KBM-7 (cell line): ENCODE measurements around the gene TESK1.
"Not testable (repeated sequence)": the region's sequence is repeated elsewhere in the genome, so short reads cannot be mapped to it uniquely, and the experiment has no call there.

ENCODE experiments used
- DNase-seq: peaks from one replicate; pipeline ENCODE4 v3.0.0-alpha.2; 2015
- in situ Hi-C: fragments of 300-500 bp; cut with MboI; formaldehyde crosslinking; loops from 2 replicates; pipeline ENCODE4 v1.14.3; 2020; ENCODE audit warnings: low sequenced_read_pairs, low pct_unique_long_range_greater_than_20kb, mixed read lengths

The TESK1 gene

DNA sequence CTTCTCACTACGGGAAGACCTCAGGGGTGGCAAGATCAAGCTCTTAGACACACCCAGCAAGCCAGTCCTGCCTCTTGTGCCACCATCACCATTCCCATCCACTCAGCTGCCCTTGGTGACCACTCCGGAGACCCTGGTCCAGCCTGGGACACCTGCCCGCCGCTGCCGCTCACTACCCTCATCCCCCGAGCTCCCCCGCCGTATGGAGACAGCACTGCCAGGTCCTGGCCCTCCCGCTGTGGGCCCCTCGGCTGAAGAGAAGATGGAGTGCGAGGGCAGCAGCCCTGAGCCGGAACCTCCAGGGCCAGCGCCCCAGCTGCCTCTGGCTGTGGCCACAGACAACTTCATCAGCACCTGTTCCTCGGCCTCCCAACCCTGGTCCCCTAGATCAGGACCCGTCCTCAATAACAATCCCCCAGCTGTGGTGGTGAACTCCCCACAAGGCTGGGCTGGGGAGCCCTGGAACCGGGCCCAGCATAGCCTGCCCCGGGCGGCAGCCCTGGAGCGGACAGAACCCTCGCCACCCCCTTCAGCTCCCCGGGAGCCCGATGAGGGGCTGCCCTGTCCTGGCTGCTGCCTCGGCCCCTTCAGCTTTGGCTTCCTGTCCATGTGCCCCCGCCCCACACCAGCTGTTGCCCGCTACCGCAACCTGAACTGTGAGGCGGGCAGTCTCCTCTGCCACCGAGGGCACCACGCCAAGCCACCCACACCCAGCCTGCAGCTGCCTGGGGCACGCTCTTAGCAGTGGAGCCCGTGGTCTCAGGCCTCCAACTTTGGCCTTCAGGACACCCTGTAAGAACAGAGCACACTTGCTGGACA lies 4.1 kb downstream of the TESK1 start:
- no peak for DNase-seq
- in situ Hi-C loops, result no loop called here

DNA sequence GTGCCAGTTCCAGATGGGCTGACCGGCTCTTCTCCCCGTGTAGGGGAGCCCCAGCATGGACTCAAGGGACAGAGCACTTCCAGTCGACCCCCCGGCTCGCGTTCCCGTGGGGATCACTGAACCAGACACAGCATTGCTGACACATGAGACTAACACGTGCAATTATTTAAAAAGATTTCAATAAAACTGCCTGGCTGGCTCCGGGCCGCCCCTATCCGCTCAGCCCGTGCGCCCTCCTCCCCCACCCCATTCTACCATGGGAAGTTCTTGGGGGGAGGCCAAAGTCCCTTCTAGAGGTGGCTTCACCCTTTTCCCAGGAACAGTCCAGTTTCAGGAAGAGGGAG lies 4.7 kb downstream of the TESK1 start:
- in situ Hi-C loops, result no loop called here
- no peak for DNase-seq

DNA sequence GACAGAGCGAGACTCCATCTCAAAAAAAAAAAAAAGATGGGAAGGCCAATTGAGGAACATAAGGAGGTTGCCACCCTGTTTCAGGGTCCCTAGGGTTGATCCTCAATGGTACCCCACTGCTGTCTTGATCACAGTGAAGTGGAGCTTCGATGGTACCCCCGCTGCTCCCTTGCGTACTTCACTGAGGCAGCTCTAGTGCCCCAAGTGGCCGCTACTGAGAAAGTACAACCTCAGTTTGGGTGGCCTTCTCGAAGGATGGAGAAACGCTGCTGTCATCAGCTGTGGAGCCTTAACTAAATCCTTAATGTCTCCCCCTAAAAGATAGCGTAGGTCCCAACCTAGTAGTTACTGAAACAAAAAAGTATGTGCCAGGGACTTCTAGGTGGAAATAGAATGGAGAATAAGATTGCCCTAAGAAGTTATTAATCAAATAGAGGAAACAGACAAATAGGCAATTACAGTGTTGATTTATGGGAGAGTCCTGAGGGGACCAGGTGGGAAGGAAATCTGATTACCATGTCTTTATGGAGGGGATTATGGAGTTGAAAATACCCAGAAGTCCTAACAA lies 6.3 kb downstream of the TESK1 start:
- DNase-seq, result peak; percentile 49
- in situ Hi-C loops, result no loop called here

DNA sequence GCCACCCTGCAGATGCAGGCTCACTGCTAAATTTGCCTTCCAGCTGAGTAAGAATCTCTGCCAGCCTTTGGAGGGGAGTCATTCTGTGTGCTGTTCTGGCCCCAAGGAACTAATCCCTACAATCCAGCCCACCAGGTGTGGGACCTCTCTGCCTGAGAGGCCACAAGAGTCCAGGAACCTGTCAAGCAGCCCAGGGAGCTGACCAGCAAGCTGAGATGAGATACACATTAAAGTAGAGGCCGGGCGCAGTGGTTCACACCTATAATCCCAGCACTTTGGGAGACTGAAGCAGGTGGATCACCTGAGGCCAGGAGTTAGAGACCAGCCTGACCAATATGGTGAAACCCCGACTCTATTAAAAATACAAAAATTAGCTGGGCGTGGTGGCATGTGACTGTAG lies 7.0 kb downstream of the TESK1 start:
- in situ Hi-C loops, result not testable (repeated sequence)

DNA sequence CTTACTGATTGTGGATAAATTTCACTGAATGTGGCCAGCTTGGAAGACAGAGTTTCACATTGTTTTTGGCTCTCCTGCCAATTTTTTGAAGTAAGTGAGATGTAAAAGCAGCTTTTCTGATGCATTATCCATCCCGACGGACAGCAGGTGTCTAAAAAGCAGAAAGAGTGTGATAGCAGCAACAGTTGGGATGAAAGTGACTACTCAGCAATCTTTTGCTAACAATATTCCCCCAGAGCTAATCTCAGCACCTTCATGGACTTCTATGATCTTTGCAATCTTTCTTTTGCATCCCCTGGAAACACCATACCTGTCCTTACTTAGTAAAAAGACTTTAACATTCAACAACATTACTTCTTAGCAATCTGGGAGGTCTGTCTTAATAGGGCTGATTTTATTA lies 7.8 kb downstream of the TESK1 start:
- DNase-seq, result no peak
- in situ Hi-C loops, result no loop called here

More for the DNA sequence above, 7.0 kb downstream of the TESK1 start:
- not testable (repeated sequence) for DNase-seq

DNA sequence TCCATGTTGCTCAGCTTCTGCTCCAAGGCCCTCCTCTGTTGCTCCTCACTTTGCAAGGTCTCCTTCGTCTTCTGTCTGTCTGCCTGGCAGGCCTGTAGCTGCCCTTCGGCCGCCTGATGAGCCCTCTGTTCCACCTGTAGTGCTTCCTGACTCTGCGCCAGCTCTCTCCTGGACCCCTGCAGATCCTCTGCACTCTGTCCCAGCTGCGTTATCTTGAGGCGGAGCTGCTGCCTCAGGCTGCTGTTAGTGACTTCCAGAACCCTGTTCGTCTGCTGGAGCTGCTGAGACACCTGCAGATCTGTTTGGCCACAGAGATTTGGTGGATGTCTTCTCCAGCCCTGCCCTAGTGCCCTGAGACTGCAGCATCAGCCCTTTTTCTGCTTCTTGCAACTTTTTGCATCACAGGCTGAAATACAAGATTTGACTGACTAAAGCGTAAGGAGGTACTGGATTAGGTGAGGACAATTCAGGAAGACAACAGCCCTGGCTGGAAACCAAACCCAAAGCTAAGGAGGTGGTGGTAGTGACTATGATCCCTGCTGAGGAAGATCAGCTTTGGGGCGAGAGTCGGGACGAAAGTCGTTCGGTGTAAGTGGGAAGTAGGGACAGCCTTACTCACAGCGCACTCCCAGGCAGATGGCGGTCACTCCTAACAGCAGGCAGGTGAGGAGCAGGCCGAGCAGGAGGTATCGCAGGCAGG lies 11.1 kb downstream of the TESK1 start:
- DNase-seq, result no peak
- in situ Hi-C loops, result no loop called here

DNA sequence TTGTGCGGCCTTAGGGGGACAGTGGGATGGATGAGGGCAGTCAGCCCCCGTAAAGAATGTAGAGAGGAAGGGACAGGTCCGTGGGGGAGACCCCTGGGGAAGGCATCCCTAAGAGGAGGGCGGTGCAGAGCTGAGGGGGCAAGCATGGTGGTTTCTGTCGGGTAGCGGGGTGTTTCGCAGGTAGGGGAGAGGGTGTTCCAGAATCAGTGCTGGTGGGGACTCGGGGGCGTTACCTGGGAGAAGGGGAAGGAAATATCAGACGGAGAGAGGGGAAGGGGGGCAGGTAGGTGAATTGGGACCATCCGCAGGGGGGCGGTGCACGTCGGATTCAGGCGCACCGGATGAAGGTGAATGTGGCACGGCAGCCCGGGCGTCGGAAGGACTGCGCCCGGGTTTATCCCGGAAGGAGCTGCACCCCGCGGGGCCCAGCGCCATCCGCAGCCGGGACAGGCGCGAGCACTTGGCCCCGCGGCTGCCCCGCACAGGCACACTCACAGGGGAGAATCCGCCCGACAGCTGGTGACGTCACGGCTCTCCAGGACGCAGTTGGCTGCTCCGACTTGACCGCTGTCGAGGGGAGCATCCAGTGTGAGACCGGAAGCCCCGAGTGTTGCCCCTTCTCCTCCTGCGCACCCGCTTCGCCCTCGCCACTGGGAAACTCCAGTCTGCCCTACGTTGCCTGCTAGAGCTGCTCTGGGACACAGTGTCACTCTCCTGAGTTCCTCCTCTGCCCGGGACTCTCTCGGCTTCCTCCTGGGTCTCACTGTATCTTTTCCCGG lies 11.8 kb downstream of the TESK1 start:
- DNase-seq, result peak; percentile 57
- in situ Hi-C loops, result no loop called here

DNA sequence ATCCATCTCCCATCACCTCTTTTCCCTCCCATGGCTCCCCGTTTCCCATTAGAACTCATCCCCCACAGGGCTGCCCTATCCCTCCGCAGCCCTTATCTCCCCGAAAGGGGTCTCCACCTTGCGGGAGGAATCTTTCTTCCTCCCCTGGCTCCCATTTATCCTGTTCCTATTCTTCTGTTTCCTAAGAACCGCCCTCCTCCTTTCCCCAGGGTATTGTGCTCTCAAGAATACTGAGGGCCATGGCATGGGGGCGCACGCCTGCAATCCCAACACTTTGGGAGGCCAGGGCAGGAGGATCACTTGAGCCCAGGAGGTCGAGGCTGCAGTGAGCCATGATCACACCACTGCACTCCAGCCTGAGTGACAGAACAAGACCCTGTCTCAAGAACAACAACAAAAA lies 12.5 kb downstream of the TESK1 start:
- in situ Hi-C loops, result no loop called here
- no peak for DNase-seq

DNA sequence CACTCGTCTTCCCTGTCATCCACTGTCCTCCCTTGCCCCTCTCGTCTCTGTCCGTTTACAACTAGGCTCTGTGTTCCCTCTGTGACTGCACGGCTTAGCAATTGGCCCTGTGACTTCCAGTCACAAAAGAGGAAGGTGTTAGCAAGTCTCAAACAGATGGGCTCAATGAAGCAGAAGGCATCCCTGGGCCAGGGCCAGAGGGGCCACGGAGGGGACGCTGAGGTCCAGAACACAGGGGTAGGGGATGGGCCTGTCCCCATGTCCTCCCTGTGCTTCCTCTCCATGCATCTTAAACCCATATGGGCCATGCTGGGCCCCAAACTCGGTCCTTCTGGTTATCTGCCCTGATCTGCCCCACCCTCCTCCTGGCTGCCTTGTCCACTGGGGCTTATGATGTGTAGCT lies 13.3 kb downstream of the TESK1 start, which contains the start of gene CD72:
CD72 (minus strand) TSS at position 89 of the 403 bp plus-strand sequence. CDS start 110 bp downstream, outside the sequence.
- DNase-seq, result peak; percentile 86
- in situ Hi-C loops, result no loop called here

DNA sequence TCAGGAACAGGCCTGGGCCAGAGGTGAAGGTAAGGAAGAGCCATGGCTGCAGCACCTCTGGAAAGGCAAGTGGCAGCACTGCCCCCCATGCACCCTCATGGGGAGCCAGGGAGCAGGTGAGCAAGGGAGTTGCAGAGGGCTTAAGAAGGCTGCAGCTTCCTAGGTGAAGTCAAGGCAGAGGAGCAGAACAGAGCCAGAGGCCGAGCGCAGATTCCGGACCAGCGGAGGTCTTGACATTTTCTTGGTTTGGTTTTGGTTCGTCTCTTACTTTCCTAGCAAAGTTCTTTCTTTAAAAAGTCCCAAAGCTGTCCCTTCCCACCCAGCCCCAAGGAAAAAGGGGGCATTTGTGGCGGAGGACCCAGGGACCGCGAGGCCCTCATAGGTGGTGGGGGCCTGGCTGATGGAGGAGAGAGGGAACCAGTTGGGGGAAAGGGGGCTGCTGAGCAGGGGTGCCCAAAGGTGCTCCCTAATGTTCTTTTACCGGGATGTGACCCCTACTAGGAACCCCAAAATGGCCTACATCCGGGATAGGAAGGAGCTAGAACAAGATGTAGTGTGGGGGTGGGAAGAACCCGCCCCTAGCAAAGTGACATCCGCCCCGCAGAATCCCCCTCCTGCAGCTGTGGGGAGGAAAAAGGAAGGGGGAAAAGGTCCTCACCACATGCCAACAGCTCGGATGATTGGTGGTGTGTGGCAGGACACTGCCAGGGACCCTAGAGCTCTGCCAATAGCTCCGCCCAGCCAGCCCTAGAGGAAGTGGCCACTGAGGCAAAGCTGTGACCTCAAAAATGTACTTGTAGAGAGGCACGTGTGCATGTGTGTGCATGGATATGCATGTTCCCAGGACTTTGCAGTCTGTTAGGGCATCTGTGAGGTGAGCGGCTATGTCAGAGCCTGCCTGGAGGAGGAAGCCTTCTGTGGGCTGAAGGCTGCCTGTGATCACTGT lies 14.1 kb downstream of the TESK1 start:
- in situ Hi-C loops, result no loop called here
- peak; percentile 93 for DNase-seq

DNA sequence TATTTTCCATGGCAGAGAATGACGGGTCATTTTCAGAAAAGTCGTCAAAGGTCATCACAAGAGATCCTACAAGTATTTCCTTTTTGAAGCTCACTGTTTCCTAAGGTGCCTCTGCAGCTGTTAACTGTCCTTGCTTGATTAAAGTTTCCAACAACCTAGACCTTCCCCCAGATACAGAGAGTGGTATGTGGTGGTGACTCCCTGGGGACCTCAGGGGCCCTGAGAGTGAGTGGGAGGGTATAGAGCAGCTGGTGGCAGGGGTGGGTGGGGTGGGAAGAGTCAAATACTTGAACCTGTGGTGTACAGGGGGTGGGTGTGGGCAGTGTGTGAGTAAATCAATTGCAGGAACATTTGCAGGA lies 14.7 kb downstream of the TESK1 start:
- in situ Hi-C loops, result no loop called here
- no peak for DNase-seq

DNA sequence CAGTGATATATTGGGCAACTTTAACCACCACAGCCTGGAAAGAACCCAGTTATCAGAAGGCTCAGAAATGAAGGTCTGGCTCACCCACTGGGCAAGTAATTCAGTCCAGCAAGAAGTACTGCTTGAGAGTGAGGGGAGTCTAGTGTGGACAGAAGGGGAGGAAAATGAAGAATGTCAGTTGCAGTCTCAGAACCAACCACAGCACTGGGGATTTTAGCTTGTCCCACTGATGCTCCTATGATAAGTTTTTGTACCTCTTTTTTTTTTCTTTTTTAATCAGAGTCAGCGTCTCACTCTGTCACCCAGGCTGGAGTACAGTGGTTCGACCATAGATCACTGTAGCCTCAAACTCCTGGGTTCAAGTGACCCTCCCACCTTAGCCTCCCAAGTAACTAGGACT lies 22.5 kb downstream of the TESK1 start:
- DNase-seq, result no peak
- in situ Hi-C loops, result no loop called here

DNA sequence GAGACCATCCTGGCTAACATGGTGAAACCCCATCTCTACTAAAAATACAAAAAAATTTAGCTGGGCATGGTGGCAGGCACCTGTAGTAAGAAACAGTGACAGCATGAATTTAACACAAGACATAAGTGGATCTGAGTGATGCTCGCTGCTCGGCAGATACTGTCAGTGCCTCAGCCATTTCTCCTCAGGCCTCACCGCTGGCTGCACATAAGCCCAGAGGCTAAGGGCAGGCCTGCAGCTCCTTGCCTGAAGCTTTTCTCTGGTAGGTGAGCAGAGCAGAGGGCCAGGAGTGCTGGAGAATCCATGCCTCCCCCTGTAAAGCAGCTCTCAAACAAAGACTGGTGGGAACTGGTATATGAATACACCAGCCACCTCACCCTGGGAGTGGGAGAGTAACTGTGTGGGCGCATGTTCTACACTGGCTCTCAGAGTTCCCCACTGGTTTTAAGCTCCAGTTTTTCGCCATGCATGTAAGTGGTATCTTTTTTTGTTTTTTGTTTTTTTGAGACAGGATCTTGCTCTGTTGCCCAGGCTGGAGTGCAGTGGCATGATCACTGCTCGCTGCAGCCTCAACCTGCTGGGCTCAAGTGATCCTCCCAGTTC lies 23.4 kb downstream of the TESK1 start:
- in situ Hi-C loops, result no loop called here
- DNase-seq, result no peak

DNA sequence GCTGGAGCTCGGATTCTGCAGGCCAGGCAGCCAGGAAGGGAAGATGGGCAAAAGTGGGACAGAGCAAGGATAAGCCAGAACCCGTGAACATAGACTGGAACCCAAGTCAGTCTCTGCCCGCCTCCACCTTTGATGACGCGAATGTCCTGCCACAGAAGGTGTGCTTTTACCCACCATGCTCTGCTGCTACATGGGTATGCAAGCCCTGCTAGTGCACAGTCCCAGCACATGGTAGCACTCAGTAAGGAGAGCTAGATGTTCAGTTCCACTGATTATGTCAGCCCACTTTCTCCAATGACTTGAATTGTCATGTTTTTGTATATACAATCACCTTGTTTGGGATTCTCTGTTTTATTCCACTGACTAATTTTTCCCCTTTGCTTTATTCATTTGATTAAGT lies 24.5 kb downstream of the TESK1 start:
- in situ Hi-C loops, result no loop called here
- DNase-seq, result no peak

DNA sequence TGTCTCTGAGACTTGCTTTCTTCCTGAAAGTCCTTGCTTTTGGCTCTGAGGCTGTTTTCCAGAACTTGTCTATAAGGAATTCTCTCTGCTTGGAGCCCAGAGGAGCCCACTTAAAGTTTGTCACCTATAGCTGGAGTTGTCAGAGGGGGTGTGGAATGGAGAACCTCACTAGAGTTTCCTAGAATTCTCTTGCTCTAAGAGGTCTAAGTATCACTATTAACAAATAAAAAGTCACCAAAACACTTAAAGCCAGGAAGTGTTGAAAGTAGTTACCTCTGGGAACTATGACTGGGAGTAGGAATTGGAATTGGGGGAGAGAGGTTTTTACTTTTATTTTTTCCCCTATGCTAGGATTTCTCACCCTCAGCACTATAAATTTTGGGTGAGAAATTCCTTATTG lies 30.7 kb downstream of the TESK1 start:
- in situ Hi-C loops, result no loop called here
- no peak for DNase-seq

DNA sequence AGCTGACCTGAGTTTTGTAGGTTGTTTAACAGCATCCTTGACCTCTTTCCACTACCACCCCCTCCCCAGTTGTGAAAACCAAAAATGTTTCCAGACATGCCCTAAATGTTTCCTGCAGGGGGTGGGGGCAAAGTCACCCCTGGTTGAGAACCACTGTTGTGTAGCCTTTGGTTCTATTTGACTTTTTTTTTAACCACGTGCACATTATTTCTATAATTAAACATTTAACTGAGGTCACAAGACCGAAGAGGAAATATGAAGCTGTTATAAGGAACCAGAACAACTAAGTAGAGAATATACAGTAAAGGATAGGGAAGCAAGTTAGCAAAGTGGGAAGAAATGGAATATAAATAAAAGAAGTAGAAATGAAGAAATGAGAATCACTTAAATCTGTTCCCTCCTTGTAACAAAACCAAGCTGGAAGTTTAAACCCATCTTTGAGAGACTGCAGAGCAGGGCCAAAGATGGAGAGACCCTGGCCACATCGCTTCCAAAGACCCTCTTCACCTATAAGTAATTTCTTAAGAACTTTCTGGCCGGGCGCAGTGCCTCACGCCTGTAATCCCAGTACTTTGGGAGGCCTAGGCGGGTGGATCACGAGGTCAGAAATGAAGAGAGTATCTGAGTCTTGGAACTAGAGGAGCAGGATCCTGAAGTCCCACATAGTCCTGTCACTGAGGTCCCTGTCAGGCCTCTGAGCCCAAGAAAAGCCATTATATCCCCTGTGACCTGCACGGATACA lies 31.2 kb downstream of the TESK1 start:
- in situ Hi-C loops, result no loop called here
- DNase-seq, result no peak

DNA sequence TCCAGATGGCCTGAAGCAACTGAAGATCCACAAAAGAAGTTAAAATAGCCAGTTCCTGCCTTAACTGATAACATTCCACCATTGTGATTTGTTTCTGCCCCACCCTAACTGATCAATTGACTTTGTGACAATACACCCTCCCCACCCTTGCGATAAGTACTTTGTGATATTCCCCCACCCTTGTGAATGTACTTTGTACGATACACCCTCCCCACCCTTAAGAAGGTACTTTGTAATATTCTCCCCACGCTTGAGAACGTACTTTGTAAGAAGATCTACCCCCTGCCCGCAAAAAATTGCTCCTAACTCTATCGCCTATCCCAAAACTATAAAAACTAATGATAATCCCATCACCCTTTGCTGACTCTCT lies 31.8 kb downstream of the TESK1 start:
- in situ Hi-C loops, DNase-seq: not testable (repeated sequence)
